GM23338 (cell line): ENCODE measurements around the gene VSIG8.

Experiments used
- CTCF ChIP-seq, 2 experiments: fragments of 200-600 bp in 1 of 2; sonication (generic) in 1 of 2; conservative IDR thresholded peaks; 2 replicates each; pipeline versions ENCODE4 v1.5.1 to v1.6.1; 2016 to 2017; ENCODE audit warnings: antibody characterized with exemption in 2 of 2, low read depth in 2 of 2, mild to moderate bottlenecking in 2 of 2, moderate library complexity in 1 of 2
- REST ChIP-seq: IDR thresholded peaks from one replicate; pipeline ENCODE4 v1.6.1; 2018; ENCODE audit warnings: antibody characterized with exemption; ENCODE audit not compliant: unreplicated experiment

GRCh38 chr1:159860456-159860855 lies 2.0 kb downstream of the VSIG8 start:
- no peak for TF ChIP-seq CTCF (conservative IDR thresholded peaks at IDR 0.05; ENCODE audit: low read depth in 2 of 2)
- no peak for TF ChIP-seq REST
